ENCODE data around the gene PRPH.
"Not testable (repeated sequence)": the region's sequence is repeated elsewhere in the genome, so short reads cannot be mapped to it uniquely, and the experiment has no call there.

PRPH gene

GRCh38 chr12:49295082-49295936, at the start of gene PRPH:
PRPH (plus strand) TSS chr12:49295147; CDS start chr12:49295201, 54 bp downstream.
- no peak for DNase-seq

GRCh38 chr12:49251357-49251756, 43.6 kb upstream of the PRPH start:
- DNase-seq = no peak

GRCh38 chr12:49253033-49253623, 41.8 kb upstream of the PRPH start:
- DNase-seq = no peak

- DNase-seq = not testable (repeated sequence)
Observed at GRCh38 chr12:49255456-49255855, 39.5 kb upstream of the PRPH start.

GRCh38 chr12:49255857-49256637, 38.9 kb upstream of the PRPH start:
- DNase-seq = no peak

- not testable (repeated sequence) for DNase-seq
Observed at GRCh38 chr12:49257508-49258184, 37.3 kb upstream of the PRPH start.

- DNase-seq = no peak
Observed at GRCh38 chr12:49259452-49259851, 35.5 kb upstream of the PRPH start.

GRCh38 chr12:49260166-49260565, 34.8 kb upstream of the PRPH start:
- no peak for DNase-seq

- DNase-seq = no peak
Observed at GRCh38 chr12:49260571-49261363, 34.2 kb upstream of the PRPH start.

GRCh38 chr12:49261721-49262120, 33.2 kb upstream of the PRPH start:
- DNase-seq = no peak

- DNase-seq = no peak
Observed at GRCh38 chr12:49263400-49263763, 31.6 kb upstream of the PRPH start.

GRCh38 chr12:49264466-49264872, 30.5 kb upstream of the PRPH start:
- DNase-seq = no peak

GRCh38 chr12:49264873-49265792, 29.8 kb upstream of the PRPH start, which contains the start of gene TUBA1C:
TUBA1C (plus strand) TSS chr12:49265082; CDS start chr12:49265182, 100 bp downstream.
- peak; percentile 88 to 90 for DNase-seq

- not testable (repeated sequence) for DNase-seq
Observed at GRCh38 chr12:49269191-49269590, 25.8 kb upstream of the PRPH start.

- DNase-seq = no peak
Observed at GRCh38 chr12:49272790-49273725, 21.9 kb upstream of the PRPH start.

GRCh38 chr12:49273726-49274395, 21.1 kb upstream of the PRPH start:
- no peak for DNase-seq

- DNase-seq = no peak
Observed at GRCh38 chr12:49274396-49275069, 20.4 kb upstream of the PRPH start.
